HCT116 (cell line): ENCODE measurements around the gene SIGMAR1. TPM values are rescaled to one million over a fixed set of nuclear protein-coding genes. Genes with fewer than 3 reads are reported as not detected.

Experiments
- ATAC-seq: fragments of 200-7000 bp; cut with Tn5 transposase; 2 replicates; pipeline ENCODE4 v1.9.1; 2020; ENCODE audit warnings: mild to moderate bottlenecking, moderate library complexity
- BruUV-seq: library from RNA; stranded (reverse); fragments of 400-500 nt; replicated peaks from 2 replicates; lab custom pipeline; 2021; lab: Mats Ljungman, UMichigan
- CTCF ChIA-PET: fragments of 300-600 bp; sonication (Branson Sonifier 250); formaldehyde crosslinking; loops from one replicate; lab custom pipeline; 2021; ENCODE audit warnings: antibody characterized with exemption; lab: Charles Lee
- POLR2A ChIA-PET: fragments of 300-600, 350-600 bp; sonication (Branson Sonifier 250); formaldehyde crosslinking; loops from one replicate; lab custom pipeline; 2021; ENCODE audit warnings: antibody characterized with exemption; lab: Charles Lee
- RAD21 ChIA-PET, 2 experiments: fragments of 300-600 bp; sonication (Branson Sonifier 250); formaldehyde crosslinking; loops; one replicate each; lab custom pipeline; 2023; ENCODE audit warnings: low total read pairs in 2 of 2; ENCODE audit not compliant: uncharacterized antibody in 2 of 2, unreplicated experiment in 2 of 2, low non-redundant PET in 1 of 2; lab: Charles Lee
- DNase-seq: peaks from one replicate; pipeline ENCODE4 v3.0.0-alpha.2; 2010; ENCODE audit warnings: low read depth, low spot score
- H2AFZ ChIP-seq: fragments of 200-600 bp; shearing (Covaris generic), sonication (generic); 2 replicates; pipeline ENCODE4 v1.6.1; 2017; ENCODE audit warnings: low read depth, mixed run types, mixed read lengths, antibody characterized with exemption, low read length; ENCODE audit not compliant: poor library complexity, severe bottlenecking
- H3K27ac ChIP-seq: 2 replicates; pipeline ENCODE4 v1.5.1; 2012; ENCODE audit warnings: low read depth, low read length
- H3K27me3 ChIP-seq: fragments of 200-600 bp; sonication (generic); 2 replicates; pipeline ENCODE4 v1.6.1; 2016; ENCODE audit warnings: mixed run types, low read length, mixed read lengths; ENCODE audit not compliant: insufficient read depth
- H3K36me3 ChIP-seq, 2 experiments: fragments of 200-500 bp in 1 of 2; fragments of 200-600 bp in 1 of 2; sonication (Bioruptor generic) in 1 of 2; sonication (generic) in 1 of 2; 2 replicates each; pipeline versions ENCODE4 v1.5.1 to v1.6.1; 2014 to 2016; ENCODE audit warnings: low read length in 2 of 2, inconsistent platforms in 1 of 2, mixed read lengths in 1 of 2, mixed run types in 1 of 2; ENCODE audit not compliant: insufficient read depth in 2 of 2, control insufficient read depth in 1 of 2
- H3K4me1 ChIP-seq, 2 experiments: fragments of 200-600 bp in 1 of 2; sonication (generic) in 1 of 2; 2 replicates each; pipeline versions ENCODE4 v1.5.1 to v1.6.1; 2012 to 2017; ENCODE audit warnings: low read length in 2 of 2, inconsistent platforms in 1 of 2, mild to moderate bottlenecking in 1 of 2, mixed read lengths in 1 of 2, mixed run types in 1 of 2, moderate library complexity in 1 of 2; ENCODE audit not compliant: insufficient read depth in 2 of 2, control insufficient read depth in 1 of 2
- H3K4me2 ChIP-seq: fragments of 200-600 bp; sonication (generic); 2 replicates; pipeline ENCODE4 v1.6.1; 2017; ENCODE audit warnings: mixed run types, low read length, mixed read lengths
- H3K4me3 ChIP-seq, 2 experiments: fragments of 200-600 bp in 1 of 2; sonication (generic) in 1 of 2; replicated peaks in 1 of 2; 2 replicates each; pipeline ENCODE4 v1.5.1; 2011 to 2016; ENCODE audit warnings: low read length in 2 of 2, control low read depth in 1 of 2, low read depth in 1 of 2, mild to moderate bottlenecking in 1 of 2, mixed read lengths in 1 of 2, mixed run types in 1 of 2
- H3K79me2 ChIP-seq: fragments of 200-600 bp; sonication (generic); 2 replicates; pipeline ENCODE4 v1.6.1; 2017; ENCODE audit warnings: mild to moderate bottlenecking, mixed run types, low read length, moderate library complexity, mixed read lengths; ENCODE audit not compliant: insufficient read depth
- H3K9ac ChIP-seq: fragments of 200-600 bp; sonication (generic); 2 replicates; pipeline ENCODE4 v1.6.1; 2016; ENCODE audit warnings: low read length, mixed read lengths
- H3K9me2 ChIP-seq: fragments of 200-600 bp; sonication (generic), shearing (Covaris generic); 2 replicates; pipeline ENCODE4 v1.6.1; 2017; ENCODE audit warnings: mixed run types, mild to moderate bottlenecking, moderate library complexity; ENCODE audit not compliant: insufficient read depth
- H3K9me3 ChIP-seq, 2 experiments: fragments of 200-500 bp in 1 of 2; fragments of 200-600 bp in 1 of 2; sonication (Bioruptor generic) in 1 of 2; sonication (generic) in 1 of 2; 2 replicates each; pipeline ENCODE4 v1.6.1; 2014 to 2017; ENCODE audit warnings: low read length in 2 of 2, mixed read lengths in 2 of 2, inconsistent platforms in 1 of 2, low read depth in 1 of 2, mild to moderate bottlenecking in 1 of 2, mixed run types in 1 of 2, moderate library complexity in 1 of 2; ENCODE audit not compliant: control insufficient read depth in 1 of 2, insufficient read depth in 1 of 2
- H4K20me1 ChIP-seq: fragments of 200-600 bp; sonication (generic), shearing (Covaris generic); 2 replicates; pipeline ENCODE4 v1.6.1; 2017; ENCODE audit warnings: mixed run types, mild to moderate bottlenecking, moderate library complexity; ENCODE audit not compliant: insufficient read depth
- ATF3 ChIP-seq: IDR thresholded peaks from 2 replicates; pipeline ENCODE4 v1.6.1; 2012
- CBX3 ChIP-seq: IDR thresholded peaks from 2 replicates; pipeline ENCODE4 v1.6.1; 2012; ENCODE audit warnings: low read depth
- EGR1 ChIP-seq: IDR thresholded peaks from 2 replicates; pipeline ENCODE4 v1.6.1; 2012; ENCODE audit warnings: low read depth
- ELF1 ChIP-seq: IDR thresholded peaks from 2 replicates; pipeline ENCODE4 v1.6.1; 2012; ENCODE audit warnings: low read depth, borderline replicate concordance
- EZH2 ChIP-seq: fragments of 200-600 bp; sonication (generic); IDR thresholded peaks from 2 replicates; pipeline ENCODE4 v1.6.1; 2017; ENCODE audit warnings: antibody characterized with exemption, mixed run types
- EZH2phosphoT487 ChIP-seq: fragments of 200-600 bp; IDR thresholded peaks from 2 replicates; pipeline ENCODE4 v1.6.1; 2018; ENCODE audit warnings: antibody characterized with exemption, borderline replicate concordance
- FOSL1 ChIP-seq: IDR thresholded peaks from 2 replicates; pipeline ENCODE4 v1.6.1; 2012; ENCODE audit warnings: low read depth
- JUND ChIP-seq: IDR thresholded peaks from 2 replicates; pipeline ENCODE4 v1.6.1; 2012
- MAX ChIP-seq: IDR thresholded peaks from 2 replicates; pipeline ENCODE4 v1.6.1; 2012
- POLR2A ChIP-seq: IDR thresholded peaks from 2 replicates; pipeline ENCODE4 v1.7.0; 2011; ENCODE audit warnings: borderline replicate concordance; ENCODE audit not compliant: insufficient read depth, insufficient read length; ENCODE audit errors: extremely low read depth
- RAD21 ChIP-seq: IDR thresholded peaks from 2 replicates; pipeline ENCODE4 v1.6.1; 2012; ENCODE audit warnings: low read depth, mild to moderate bottlenecking
- REST ChIP-seq: IDR thresholded peaks from 2 replicates; pipeline ENCODE4 v1.6.1; 2012; ENCODE audit warnings: low read depth
- SIN3A ChIP-seq: IDR thresholded peaks from 2 replicates; pipeline ENCODE4 v1.6.1; 2012; ENCODE audit warnings: low read depth
- YY1 ChIP-seq: IDR thresholded peaks from 2 replicates; pipeline ENCODE4 v1.6.1; 2011; ENCODE audit warnings: low read length, low read depth, moderate library complexity, mild to moderate bottlenecking; ENCODE audit not compliant: insufficient replicate concordance; ENCODE audit errors: extremely low read depth
- ZBTB33 ChIP-seq: IDR thresholded peaks from 2 replicates; pipeline ENCODE4 v1.6.1; 2011; ENCODE audit warnings: mild to moderate bottlenecking, low read length, moderate library complexity; ENCODE audit not compliant: insufficient replicate concordance; ENCODE audit errors: extremely low read depth
- ZFX ChIP-seq: fragments of 450-650 bp; IDR thresholded peaks from 2 replicates; pipeline ENCODE4 v1.6.1; 2017
- intact Hi-C: fragments of 100-400 bp; cut with micrococcal nuclease; formaldehyde crosslinking; loops from 2 replicates; pipeline ENCODE4 v1.10.0; 2022
- total RNA-seq: library from RNA; stranded (reverse); gene quantifications from one replicate; pipeline ENCODE4 v1.2.1, GENCODE V29; 2021; ENCODE audit not compliant: unreplicated experiment

Gene SIGMAR1
- total RNA-seq, 1 experiment from 2014 or later = 109 TPM

- TF ChIP-seq REST (no peak), CBX3 (no peak), YY1 (peak; percentile 49), MAX (no peak)
These were observed 26.9 kb upstream of the SIGMAR1 start (continued) for GRCh38 chr9:34664281-34665066.

GRCh38 chr9:34663303-34663605 lies 25.7 kb upstream of the SIGMAR1 start:
- TF ChIP-seq POLR2A (no peak), ZBTB33 (no peak), ATF3 (no peak), ZFX (no peak), FOSL1 (no peak), EZH2 (no peak), CBX3 (no peak), EZH2phosphoT487 (no peak), ELF1 (no peak), SIN3A (no peak), EGR1 (no peak), JUND (no peak), MAX (no peak), RAD21 (no peak), YY1 (no peak)
- H3K27ac ChIP-seq = no peak overlapping the region
- ATAC-seq (no peak), DNase-seq (no peak)
- no peaks in the 10 kb centered on the region for H3K9me2 ChIP-seq
- H3K9ac ChIP-seq = no peak overlapping the region
- RAD21 ChIA-PET = no interaction called here
- no peaks in the 10 kb centered on the region for H4K20me1 ChIP-seq
- no TSS peak for BruUV-seq
- intact Hi-C loops = no loop called here
- POLR2A ChIA-PET = no interaction called here
- H3K36me3 ChIP-seq = no peaks in the 10 kb centered on the region
- H3K4me1 ChIP-seq = peaks cover 12 to 38% of the 10 kb centered on the region in 2 experiments
- H2AFZ ChIP-seq = no peak overlapping the region
- H3K9me3 ChIP-seq = no peaks in the 10 kb centered on the region
- H3K79me2 ChIP-seq = peaks cover 12% of the 10 kb centered on the region; the same call in 1 of the 2 replicates
- no peaks in the 10 kb centered on the region for H3K27me3 ChIP-seq
- CTCF ChIA-PET = interaction anchor here (1.2 kb wide), 1 partner anchor 39 kb away, joined by 3 read pairs; no protein-coding TSS in a partner anchor
- H3K4me2 ChIP-seq = no peak overlapping the region
- no peak overlapping the region for H3K4me3 ChIP-seq
